Activated naive CD8-positive, alpha-beta T cell treated with anti-CD3 and anti-CD28 coated beads, Interleukin-2, amount 50 U/mL, for 24 hours (primary cell): ENCODE results near the gene FRG2.
A peak's percentile ranks its signal among the peaks of the same experiment; 100 is the strongest.
"Not testable (repeated sequence)": the region's sequence is repeated elsewhere in the genome, so short reads cannot be mapped to it uniquely, and the experiment has no call there.

Experiments
- ATAC-seq: fragments of 150-1000 bp; cut with Tn5 transposase; one replicate; pipeline ENCODE4 v1.10.0; 2021
- DNase-seq: peaks from one replicate; pipeline ENCODE4 v3.0.0; 2021
- H3K27ac Mint-ChIP-seq: one replicate; pipeline ENCODE4 v1.8.0; 2021; ENCODE audit warnings: mild to moderate bottlenecking, mixed read lengths
- H3K27me3 Mint-ChIP-seq: one replicate; pipeline ENCODE4 v1.8.0; 2021; ENCODE audit warnings: mixed read lengths
- H3K36me3 Mint-ChIP-seq: one replicate; pipeline ENCODE4 v1.8.0; 2021; ENCODE audit warnings: low read depth, mixed read lengths
- H3K4me1 Mint-ChIP-seq: one replicate; pipeline ENCODE4 v1.8.0; 2021; ENCODE audit warnings: mixed read lengths
- H3K4me3 Mint-ChIP-seq: one replicate; pipeline ENCODE4 v1.8.0; 2021; ENCODE audit warnings: mild to moderate bottlenecking, moderate library complexity, mixed read lengths
- H3K9me3 Mint-ChIP-seq: one replicate; pipeline ENCODE4 v1.8.0; 2021; ENCODE audit warnings: mixed read lengths

The FRG2 gene

GRCh38 chr4:190027156-190027555 lies at the start of gene FRG2:
Gene FRG2, minus strand, starts transcription at chr4:190027256. Its CDS starts 52 bp downstream, at chr4:190027204.
- H3K4me1 Mint-ChIP-seq, ATAC-seq, H3K36me3 Mint-ChIP-seq, DNase-seq, H3K9me3 Mint-ChIP-seq, H3K27me3 Mint-ChIP-seq, H3K4me3 Mint-ChIP-seq, H3K27ac Mint-ChIP-seq: not testable (repeated sequence)

GRCh38 chr4:190068351-190068750 lies 41.3 kb upstream of the FRG2 start:
- not testable (repeated sequence) for H3K4me3 Mint-ChIP-seq, H3K36me3 Mint-ChIP-seq, DNase-seq, H3K27ac Mint-ChIP-seq, H3K27me3 Mint-ChIP-seq, H3K9me3 Mint-ChIP-seq, ATAC-seq, H3K4me1 Mint-ChIP-seq

- H3K9me3 Mint-ChIP-seq, DNase-seq, H3K27me3 Mint-ChIP-seq, H3K4me3 Mint-ChIP-seq, ATAC-seq, H3K36me3 Mint-ChIP-seq, H3K4me1 Mint-ChIP-seq, H3K27ac Mint-ChIP-seq: not testable (repeated sequence)
Observed at GRCh38 chr4:190064805-190065204, 37.7 kb upstream of the FRG2 start.

- H3K27ac Mint-ChIP-seq, H3K4me1 Mint-ChIP-seq, ATAC-seq, H3K4me3 Mint-ChIP-seq, H3K27me3 Mint-ChIP-seq, H3K9me3 Mint-ChIP-seq, DNase-seq, H3K36me3 Mint-ChIP-seq: not testable (repeated sequence)
Observed at GRCh38 chr4:190064342-190064741, 37.3 kb upstream of the FRG2 start, which contains the start of gene DBET. Gene DBET, plus strand, starts transcription at chr4:190064502.

GRCh38 chr4:190058997-190059396 lies 31.9 kb upstream of the FRG2 start:
- H3K9me3 Mint-ChIP-seq, H3K4me1 Mint-ChIP-seq, H3K36me3 Mint-ChIP-seq, H3K27me3 Mint-ChIP-seq, H3K4me3 Mint-ChIP-seq, DNase-seq, H3K27ac Mint-ChIP-seq, ATAC-seq: not testable (repeated sequence)

- H3K27me3 Mint-ChIP-seq, ATAC-seq, H3K4me3 Mint-ChIP-seq, H3K36me3 Mint-ChIP-seq, H3K9me3 Mint-ChIP-seq, DNase-seq, H3K4me1 Mint-ChIP-seq, H3K27ac Mint-ChIP-seq: not testable (repeated sequence)
Observed at GRCh38 chr4:190049378-190050239, 22.6 kb upstream of the FRG2 start.

GRCh38 chr4:190047627-190048026 lies 20.6 kb upstream of the FRG2 start:
- H3K4me3 Mint-ChIP-seq, H3K4me1 Mint-ChIP-seq, H3K9me3 Mint-ChIP-seq, H3K27ac Mint-ChIP-seq, ATAC-seq, H3K27me3 Mint-ChIP-seq, DNase-seq, H3K36me3 Mint-ChIP-seq: not testable (repeated sequence)

GRCh38 chr4:190040873-190041272 lies 13.8 kb upstream of the FRG2 start:
- not testable (repeated sequence) for DNase-seq, H3K27ac Mint-ChIP-seq, ATAC-seq, H3K9me3 Mint-ChIP-seq, H3K36me3 Mint-ChIP-seq, H3K4me3 Mint-ChIP-seq, H3K4me1 Mint-ChIP-seq
- H3K27me3 Mint-ChIP-seq: peaks cover 15% of the 10 kb centered on the region

GRCh38 chr4:190037704-190038388 lies 10.8 kb upstream of the FRG2 start:
- H3K36me3 Mint-ChIP-seq, H3K4me3 Mint-ChIP-seq: not testable (repeated sequence)

GRCh38 chr4:190031264-190031663 lies 4.2 kb upstream of the FRG2 start:
- not testable (repeated sequence) for ATAC-seq, H3K9me3 Mint-ChIP-seq, DNase-seq, H3K27ac Mint-ChIP-seq, H3K4me3 Mint-ChIP-seq, H3K36me3 Mint-ChIP-seq, H3K4me1 Mint-ChIP-seq
- peaks cover 16% of the 10 kb centered on the region for H3K27me3 Mint-ChIP-seq

More at GRCh38 chr4:190037704-190038388, 10.8 kb upstream of the FRG2 start:
- not testable (repeated sequence) for H3K9me3 Mint-ChIP-seq, H3K4me1 Mint-ChIP-seq, DNase-seq, H3K27ac Mint-ChIP-seq
- H3K27me3 Mint-ChIP-seq: peaks cover 27% of the 10 kb centered on the region
- ATAC-seq: peak; percentile 54

- peak overlapping the region; percentile 8 for H3K4me3 Mint-ChIP-seq
- H3K36me3 Mint-ChIP-seq, H3K9me3 Mint-ChIP-seq, H3K27ac Mint-ChIP-seq, DNase-seq: not testable (repeated sequence)
- H3K4me1 Mint-ChIP-seq: peaks cover 15% of the 10 kb centered on the region
- peak; percentile 57 for ATAC-seq
- peaks cover 40% of the 10 kb centered on the region for H3K27me3 Mint-ChIP-seq
Observed at GRCh38 chr4:190022614-190023281, 4.3 kb downstream of the FRG2 start.

- Mint-ChIP-seq H3K27me3 (peaks cover 44% of the 10 kb centered on the region), H3K4me1 (peaks cover 16% of the 10 kb centered on the region)
- not testable (repeated sequence) for H3K36me3 Mint-ChIP-seq, ATAC-seq, H3K27ac Mint-ChIP-seq, H3K4me3 Mint-ChIP-seq, DNase-seq, H3K9me3 Mint-ChIP-seq
Observed at GRCh38 chr4:190021973-190022372, 5.1 kb downstream of the FRG2 start.

- ATAC-seq (no peak), DNase-seq (no peak)
- Mint-ChIP-seq H3K27ac (no peak overlapping the region), H3K27me3 (peaks cover 53% of the 10 kb centered on the region), H3K36me3 (peaks cover 3% of the 10 kb centered on the region), H3K9me3 (no peaks in the 10 kb centered on the region), H3K4me3 (peak overlapping the region; percentile 43), H3K4me1 (peaks cover 20% of the 10 kb centered on the region)
Observed at GRCh38 chr4:190020790-190021717, 6.0 kb downstream of the FRG2 start.
